HG03135 (cell line): ENCODE results near the gene SH3GL1.

ENCODE experiments used
- ATAC-seq: cut with Tn5 transposase; IDR thresholded peaks from one replicate; pipeline ENCODE4 v1.9.1; 2021; ENCODE audit warnings: mild to moderate bottlenecking, moderate library complexity; ENCODE audit not compliant: unreplicated experiment

Gene SH3GL1

DNA sequence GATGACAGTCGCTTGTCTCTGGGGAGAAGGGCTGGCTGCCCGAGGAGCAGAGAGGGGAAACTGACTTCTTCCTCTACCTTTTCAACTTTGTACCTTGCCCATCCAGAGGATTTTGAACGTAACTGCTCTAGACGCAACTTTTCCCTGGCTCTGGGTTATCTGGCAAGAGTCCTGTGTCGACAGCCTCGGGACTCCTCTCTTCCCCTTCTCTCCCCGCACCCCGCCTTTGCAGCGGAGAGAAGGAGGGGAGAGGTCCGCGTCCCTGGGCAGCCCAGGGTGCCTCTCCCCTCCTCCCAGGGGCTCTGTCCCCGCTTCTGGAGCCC lies 574 bp downstream of the SH3GL1 start:
- ATAC-seq = peak; percentile 2

DNA sequence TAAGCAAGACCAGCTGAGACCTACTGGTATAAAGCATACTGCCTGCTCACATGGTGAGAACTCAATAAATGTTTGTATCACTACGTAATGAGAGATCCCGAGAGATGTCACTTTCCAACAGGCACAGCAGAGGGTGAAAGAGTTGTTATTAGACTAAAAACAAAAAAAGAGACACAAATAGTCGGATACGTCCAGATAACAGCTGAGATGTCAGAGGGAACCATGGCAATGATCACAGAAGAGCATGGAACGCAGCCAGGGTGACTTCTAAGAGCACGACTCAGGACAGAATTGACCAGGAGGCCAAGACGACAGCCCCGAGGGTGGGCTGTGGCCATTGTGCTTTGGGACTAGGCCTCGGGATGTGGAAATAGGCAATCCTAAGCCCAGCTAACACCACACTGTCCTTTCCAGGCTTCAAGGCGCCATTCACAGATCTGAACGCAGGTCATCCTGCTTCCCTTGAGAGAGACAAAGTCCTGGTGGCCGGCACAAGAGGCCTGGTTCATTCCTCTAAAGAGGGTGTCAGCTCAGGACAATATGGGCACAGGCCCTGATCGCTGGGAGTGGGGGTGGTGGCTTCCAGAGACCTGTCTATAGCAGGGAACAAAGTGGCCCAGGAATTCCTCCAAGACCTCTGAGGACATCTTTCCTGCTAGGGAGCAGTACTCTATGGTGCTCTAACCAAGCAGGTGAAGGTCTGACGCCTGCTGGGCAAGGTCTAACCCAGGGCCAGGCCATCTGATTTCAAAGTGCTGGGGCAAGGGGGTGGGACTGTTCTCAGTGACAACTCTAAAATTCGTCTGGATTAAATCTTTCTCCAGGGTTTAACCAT lies 3.2 kb downstream of the SH3GL1 start:
- no peak for ATAC-seq

DNA sequence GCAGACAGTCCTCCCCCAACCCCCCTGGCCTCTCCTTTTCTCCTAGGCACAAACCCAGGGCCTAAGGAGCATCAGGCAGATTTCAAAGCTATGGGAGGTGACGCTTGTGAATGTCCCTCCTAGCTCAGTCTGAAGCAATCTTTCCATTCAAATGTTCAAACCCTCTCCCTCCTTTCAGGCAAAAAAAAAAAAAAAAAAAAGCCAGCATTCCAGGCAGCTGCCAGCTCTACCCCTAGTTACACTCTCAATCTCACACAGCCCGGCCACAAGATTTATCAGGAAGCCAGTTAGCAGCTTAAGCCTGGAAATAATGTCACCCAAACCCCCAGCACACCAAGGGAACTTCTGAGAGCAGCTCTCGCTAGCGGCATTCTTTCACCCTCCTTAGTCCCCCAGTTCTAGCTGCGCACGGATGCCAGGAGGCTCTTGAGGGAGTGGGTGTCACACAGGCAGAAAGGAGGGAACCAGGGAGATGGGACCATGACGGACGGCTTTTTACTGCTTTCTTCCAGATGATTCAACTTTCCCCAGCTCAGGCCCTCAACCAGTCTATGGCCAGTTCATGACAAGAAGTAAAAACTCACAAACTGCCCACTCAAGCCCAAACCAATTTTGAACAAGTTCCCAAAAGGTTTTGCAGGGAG lies 6.3 kb downstream of the SH3GL1 start:
- no peak for ATAC-seq

DNA sequence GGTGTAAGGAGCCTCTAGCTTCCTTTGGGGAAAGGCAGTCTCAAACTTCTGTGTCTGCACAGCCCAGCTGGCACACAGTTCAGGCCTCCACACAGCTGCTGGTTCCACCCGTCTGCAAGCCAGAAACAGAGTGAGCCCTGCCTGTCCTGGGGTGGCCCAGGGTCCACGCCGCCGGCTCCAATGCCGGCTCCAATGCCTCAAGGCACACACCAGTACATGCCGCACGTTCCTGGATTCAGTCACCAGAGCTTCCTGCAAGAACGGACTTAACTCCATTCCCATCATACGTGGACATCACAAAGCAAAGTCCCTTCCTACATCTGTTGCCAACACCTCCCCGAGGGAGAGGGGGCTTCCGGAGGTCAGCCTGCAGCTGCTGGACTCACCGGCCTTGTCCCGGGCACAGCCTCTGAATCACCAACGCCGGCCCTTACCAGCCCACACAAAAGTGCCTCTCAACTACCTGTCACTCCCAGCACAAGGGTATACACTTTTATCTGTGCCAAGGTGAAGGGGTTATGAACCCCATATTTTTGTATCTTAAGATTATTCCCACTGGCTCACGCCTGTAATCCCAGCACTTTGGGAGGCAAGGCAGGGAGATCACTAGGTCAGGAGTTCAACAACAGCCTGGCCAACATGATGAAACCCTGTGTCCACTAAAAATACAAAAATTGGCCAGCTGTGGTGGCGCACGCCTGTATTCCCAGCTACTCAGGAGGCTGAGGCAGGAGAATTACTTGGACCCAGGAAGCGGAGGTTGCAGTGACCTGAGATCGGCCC lies 8.5 kb downstream of the SH3GL1 start:
- no peak for ATAC-seq

DNA sequence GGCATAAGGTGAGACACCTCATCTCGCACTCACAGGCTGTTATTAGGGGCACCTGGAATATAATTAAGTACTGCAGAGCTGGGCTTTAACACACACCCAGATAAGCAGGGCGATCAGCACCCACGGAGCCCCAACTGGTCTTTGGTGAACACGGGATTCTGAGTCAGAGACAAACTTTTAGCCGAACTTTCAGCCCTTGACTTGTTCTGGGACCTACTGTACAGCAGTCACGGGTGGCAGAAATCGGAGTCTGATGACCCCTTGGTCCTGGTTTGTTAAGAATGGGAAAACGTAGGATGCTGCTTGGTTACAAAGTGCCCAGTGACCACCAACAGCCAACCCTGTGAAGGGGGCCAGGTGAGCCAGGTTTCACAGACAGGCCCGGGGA lies 9.0 kb downstream of the SH3GL1 start:
- ATAC-seq = no peak

DNA sequence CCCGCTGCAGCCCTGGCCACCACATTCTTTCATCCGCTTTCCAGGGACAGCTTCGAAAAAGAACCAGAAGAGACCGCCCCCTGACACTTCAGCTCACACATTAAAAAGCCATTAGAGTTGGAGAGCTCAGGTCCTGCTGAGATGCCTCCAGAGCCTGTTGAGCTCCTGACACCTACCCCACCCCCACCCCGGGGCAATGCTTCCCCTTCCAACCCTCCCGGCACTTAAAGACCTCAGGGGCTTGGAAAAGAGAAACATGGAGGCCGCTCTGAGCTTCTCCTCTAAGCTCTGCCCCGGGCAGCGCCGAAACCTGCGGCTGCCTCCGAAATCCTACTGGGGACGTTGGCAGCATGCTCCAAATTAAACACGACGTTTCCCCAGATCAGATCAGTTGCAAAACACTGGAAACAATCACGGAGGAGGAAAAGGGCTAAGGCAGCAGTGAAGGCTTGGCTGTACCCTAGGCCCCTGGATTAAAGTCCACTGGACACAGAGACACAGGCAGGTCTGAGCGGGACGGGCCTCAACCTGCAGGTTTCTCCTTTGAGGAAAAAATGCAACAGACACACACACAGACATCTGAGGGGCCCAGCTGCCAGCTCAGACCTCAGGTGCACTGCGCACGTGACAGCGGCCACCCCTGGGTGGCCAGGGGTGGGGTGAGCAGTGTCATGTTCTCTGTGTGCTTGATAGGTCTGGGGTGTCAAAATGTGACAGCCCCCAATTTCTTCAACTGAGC lies 9.6 kb downstream of the SH3GL1 start:
- ATAC-seq = no peak

DNA sequence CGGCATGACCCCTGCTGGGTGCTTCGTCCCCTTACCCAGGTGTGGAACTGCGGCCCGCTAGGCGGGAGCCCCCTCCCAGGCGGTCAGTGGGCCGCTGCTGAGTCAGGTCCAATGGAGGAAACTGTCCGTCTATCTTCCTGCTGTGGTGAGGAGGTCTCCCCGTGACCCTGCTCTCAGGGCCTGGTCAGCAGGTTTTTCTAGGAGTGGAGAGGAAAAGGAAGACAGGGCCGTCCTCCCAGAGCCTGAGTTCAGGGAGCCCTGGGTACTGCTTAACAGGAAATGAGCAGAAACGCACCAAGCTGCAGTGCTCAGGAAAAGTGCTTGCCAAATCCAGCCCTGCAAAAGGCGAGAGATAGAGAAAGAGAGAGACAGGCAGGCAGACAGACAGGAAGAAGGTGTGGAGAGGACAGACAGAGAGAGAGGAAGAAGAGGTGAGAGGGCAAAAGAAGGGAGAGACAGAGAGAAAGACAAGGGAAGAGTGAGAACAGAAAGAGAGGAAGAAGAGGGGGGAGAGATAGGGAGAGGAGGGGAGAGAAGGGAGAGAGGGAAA lies 10.3 kb downstream of the SH3GL1 start:
- ATAC-seq = no peak

DNA sequence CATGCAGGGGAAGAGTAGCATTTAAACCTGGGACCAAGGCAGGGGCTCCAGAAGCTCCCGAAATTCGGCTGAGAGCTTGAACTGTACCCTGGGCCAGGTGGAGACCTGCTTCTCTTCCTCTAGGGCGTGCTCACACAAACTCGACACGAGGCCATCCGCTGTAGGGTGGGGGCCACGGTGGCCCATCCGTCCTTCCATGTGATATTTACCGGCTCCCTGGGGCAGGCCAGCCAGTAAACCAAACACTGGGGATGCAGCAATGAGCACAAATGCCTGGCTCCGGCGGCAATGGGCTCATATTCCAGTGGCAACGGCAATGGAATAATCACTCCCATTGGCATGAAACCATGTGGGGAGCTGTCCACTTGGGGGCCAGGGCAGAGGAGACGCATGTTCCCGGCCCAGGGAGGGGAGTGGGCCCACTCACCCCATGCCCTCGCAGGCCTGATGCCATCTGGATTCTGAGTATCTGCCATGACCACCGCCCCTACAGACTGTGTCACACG lies 10.8 kb downstream of the SH3GL1 start:
- ATAC-seq = no peak

DNA sequence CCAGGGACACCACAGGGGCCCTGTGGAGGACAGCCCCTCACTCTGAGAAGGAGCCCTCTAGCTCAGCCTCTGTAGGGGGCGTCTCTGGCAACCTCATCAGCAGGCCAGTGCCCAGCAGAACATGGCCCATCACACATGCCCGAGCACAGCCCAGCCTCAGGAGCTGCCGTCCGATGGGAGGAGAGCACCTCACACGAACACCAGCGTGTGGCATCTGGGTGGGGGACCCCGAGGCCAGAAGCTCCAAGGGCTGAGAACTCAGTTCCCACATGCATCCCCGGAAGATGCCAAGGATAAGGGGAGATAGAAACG lies 11.3 kb downstream of the SH3GL1 start:
- ATAC-seq = no peak

GRCh38 chr19:4388337-4389063 lies 11.8 kb downstream of the SH3GL1 start:
- no peak for ATAC-seq

DNA sequence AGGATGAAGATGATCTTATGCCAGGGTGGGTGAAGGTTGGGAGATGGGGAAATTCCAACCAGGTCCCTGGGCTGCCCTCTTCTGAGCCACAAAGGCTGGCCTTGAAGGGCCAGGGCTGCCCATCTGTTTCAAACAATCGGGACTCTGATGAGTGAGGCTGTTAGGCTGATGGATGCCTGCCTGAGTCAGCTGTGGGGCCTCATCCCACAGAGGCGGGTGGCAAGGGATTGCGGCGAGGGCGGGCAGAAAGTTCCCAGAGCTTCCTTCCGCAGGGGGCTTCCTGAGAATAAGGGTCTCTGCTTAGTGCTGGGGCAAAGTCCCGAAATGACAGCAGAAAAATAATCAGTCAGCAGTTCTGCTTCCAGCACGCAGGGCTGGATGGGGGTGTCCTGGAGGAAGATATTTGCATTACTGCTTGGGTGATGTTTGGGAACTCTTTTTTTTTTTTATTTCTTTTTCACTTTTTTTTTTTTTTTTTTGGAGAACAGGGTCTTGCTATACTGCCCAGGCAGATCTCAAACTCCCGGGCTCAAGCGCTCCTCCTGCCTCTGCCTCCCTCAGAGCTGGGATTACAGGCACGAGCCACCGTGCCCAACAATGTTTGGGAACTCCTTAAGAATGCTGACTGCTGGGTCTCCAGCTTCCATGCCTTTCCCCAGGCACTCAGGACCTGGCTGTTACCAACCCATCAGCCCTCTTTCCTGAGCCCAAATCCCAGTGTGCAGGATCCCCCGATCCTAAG lies 14.1 kb downstream of the SH3GL1 start:
- no peak for ATAC-seq

- ATAC-seq = no peak
Measured at GRCh38 chr19:4385291-4386040, 14.9 kb downstream of the SH3GL1 start.

- no peak for ATAC-seq
Measured at GRCh38 chr19:4380254-4380727, 20.1 kb downstream of the SH3GL1 start.

DNA sequence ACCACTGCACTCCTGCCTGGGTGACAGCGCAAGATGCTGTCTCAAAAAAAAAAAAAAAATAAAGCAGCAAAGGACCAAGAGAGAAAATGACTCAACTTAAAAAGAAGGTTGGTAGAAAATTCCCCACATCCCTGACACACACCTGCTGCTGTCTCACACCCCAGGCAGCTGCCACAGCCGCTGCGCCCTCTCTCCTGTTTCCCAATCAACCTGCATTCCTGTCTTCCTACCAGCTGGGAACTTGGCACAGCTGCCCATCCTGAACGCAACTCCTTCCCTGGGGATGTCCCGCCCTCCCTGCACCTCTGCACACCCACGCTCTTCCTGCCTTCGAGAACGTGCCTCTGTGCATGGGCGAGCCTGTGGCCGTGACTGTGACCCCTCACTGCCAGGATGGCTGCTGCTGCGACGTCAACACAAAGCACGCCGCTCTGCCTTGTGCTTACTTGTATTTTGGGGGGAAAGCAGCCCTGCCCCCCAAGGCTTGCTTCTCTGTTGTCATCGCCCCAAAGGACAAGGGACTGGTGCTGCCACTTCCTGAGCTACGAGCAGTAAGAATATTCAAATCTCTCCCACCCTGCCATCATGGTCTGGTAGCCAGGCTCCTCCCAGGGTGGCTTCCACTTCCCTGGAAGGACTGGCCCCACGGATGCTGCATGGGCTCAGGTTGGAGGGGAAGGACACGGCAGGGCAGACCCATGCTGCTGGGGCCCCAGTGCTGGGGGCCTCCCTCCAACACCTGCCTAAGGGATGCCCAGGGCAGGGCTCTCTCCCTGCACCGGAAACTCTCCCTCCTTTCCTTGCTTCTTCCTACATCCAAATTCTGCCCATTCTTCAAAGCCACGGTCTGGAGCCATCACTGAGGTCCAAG lies 20.7 kb downstream of the SH3GL1 start:
- ATAC-seq = no peak

DNA sequence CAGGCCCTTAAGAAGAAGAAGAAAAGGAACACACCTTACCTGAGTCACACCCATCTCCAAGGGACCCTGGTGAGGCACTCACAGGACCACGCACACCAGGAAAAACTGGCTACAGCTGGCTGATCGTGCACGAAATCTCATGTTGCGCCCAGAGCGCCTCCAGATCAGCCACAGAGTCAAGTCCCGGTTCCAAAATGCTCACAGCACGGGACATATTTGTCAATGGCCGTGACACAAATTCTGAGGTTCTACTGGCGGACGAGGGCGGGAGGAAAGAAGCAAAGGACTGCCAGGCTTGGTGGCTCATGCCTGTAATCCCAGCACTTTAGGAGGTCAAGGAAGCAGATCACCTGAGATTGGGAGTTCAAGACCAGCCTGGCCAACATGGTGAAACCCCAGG lies 21.5 kb downstream of the SH3GL1 start:
- no peak for ATAC-seq

DNA sequence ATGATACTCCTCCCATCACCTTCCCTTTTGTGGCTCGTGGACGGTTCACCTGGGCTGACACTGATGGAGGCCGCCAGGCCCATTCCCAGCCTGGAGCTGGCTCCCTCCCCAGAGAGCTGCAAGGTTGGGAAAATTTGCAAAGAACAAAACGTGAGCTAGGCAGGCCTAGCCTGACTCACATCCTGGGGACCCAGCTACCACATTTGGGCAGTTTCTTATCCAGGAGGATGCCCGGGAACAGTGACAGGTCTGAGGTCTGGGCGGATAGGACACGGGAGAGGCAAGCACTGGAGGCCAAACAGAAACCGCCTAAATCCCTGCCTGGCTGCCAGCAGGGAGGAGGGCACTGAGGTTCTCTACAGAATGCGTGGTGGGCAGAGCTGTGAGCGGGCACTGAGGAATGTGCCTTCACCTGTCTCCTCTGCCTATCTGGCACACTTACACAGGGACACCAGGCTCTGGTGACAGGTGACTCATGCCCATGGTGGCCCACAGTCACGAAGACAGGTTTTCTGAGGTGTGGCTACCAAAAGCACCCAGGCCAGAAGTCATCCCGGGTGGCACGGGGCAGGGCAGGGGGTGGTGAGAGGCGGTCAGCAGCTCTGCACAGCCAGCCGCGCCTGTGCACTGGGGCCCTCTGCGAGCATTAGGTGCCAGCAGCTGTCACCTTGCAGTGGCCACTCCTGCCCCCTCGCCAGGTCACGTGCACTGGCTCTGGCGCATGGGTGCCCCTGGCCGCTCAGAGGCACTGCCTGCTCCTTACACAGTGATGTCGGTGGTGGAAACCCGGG lies 23.2 kb downstream of the SH3GL1 start:
- ATAC-seq = no peak

GRCh38 chr19:4376671-4376990 lies 23.7 kb downstream of the SH3GL1 start:
- ATAC-seq = no peak
